Inferior parietal cortex (tissue), 1 donor: Measurements from ENCODE around the gene FBXO36.
A peak's percentile ranks its signal among the peaks of the same experiment; 100 is the strongest.

Source experiments
- DNase-seq: peaks from one replicate; pipeline ENCODE4 v3.0.0-alpha.2; 2016; ENCODE audit errors: extremely low spot score

Gene FBXO36

GRCh38 chr2:230048010-230048671, 125.8 kb downstream of the FBXO36 start:
- DNase-seq, result no peak

GRCh38 chr2:230050136-230050535, 127.8 kb downstream of the FBXO36 start:
- DNase-seq, result no peak

- DNase-seq, result no peak
Observed at GRCh38 chr2:230052299-230052698, 130.0 kb downstream of the FBXO36 start.

GRCh38 chr2:230053753-230054478, 131.6 kb downstream of the FBXO36 start:
- peak; percentile 54 for DNase-seq

GRCh38 chr2:230060672-230061293, 138.5 kb downstream of the FBXO36 start:
- DNase-seq, result no peak
